HEK293 (cell line): ENCODE data around the gene RYR2.

ENCODE experiments used
- CTCF ChIA-PET: fragments of 350-600 bp; formaldehyde crosslinking; extraction: SDS; loops from one replicate; lab custom pipeline; 2021; ENCODE audit warnings: antibody characterized with exemption; lab: Yijun Ruan, JAX
- POLR2A ChIA-PET: fragments of 300-600 bp; formaldehyde crosslinking; extraction: SDS; loops from one replicate; lab custom pipeline; 2020; ENCODE audit warnings: antibody characterized with exemption, inconsistent platforms; lab: Yijun Ruan, JAX
- H3K27ac ChIP-seq: fragments of 200-500 bp; sonication (Bioruptor generic); 2 replicates; pipeline ENCODE4 v1.5.1; 2014; ENCODE audit warnings: low read depth, low read length, control low read depth, inconsistent platforms; ENCODE audit errors: extremely low read depth
- H3K36me3 ChIP-seq, 2 experiments: fragments of 200-500 bp in 1 of 2; sonication (Bioruptor generic) in 1 of 2; 1 replicate in 1 of 2; 2 replicates in 1 of 2; pipeline ENCODE4 v1.5.1; 2014 to 2017; ENCODE audit warnings: inconsistent platforms in 2 of 2, low read length in 2 of 2; ENCODE audit not compliant: control insufficient read depth in 2 of 2, insufficient read depth in 1 of 2
- H3K4me1 ChIP-seq: fragments of 200-500 bp; sonication (Bioruptor generic); 2 replicates; pipeline ENCODE4 v1.5.1; 2014; ENCODE audit warnings: mild to moderate bottlenecking, low read length, inconsistent platforms; ENCODE audit not compliant: control insufficient read depth, insufficient read depth
- H3K4me3 ChIP-seq: 2 replicates; pipeline ENCODE4 v1.5.1; 2011; ENCODE audit warnings: low read depth, mild to moderate bottlenecking, control low read depth, low read length, moderate library complexity
- H3K9me3 ChIP-seq: fragments of 200-500 bp; sonication (Bioruptor generic); 2 replicates; pipeline ENCODE4 v1.5.1; 2014; ENCODE audit warnings: low read depth, low read length, inconsistent platforms; ENCODE audit not compliant: control insufficient read depth, insufficient read depth
- BCL11B ChIP-seq: fragments of 450-650 bp; formaldehyde crosslinking; IDR thresholded peaks from 2 replicates; pipeline ENCODE4 v1.5.1; 2016; ENCODE audit warnings: low read depth, missing biosample characterization, missing genetic modification characterization
- GLIS1 ChIP-seq: fragments of 450-650 bp; formaldehyde crosslinking; IDR thresholded peaks from 2 replicates; pipeline ENCODE4 v1.5.1; 2016; ENCODE audit warnings: missing biosample characterization, missing genetic modification characterization
- HIC1 ChIP-seq: fragments of 450-650 bp; formaldehyde crosslinking; IDR thresholded peaks from 2 replicates; pipeline ENCODE4 v1.5.1; 2016; ENCODE audit warnings: missing biosample characterization, missing genetic modification characterization
- HOXC10 ChIP-seq: sonication (generic); formaldehyde crosslinking; IDR thresholded peaks from 2 replicates; pipeline ENCODE4 v1.8.1; 2023; ENCODE audit warnings: mild to moderate bottlenecking, missing genetic modification reagents
- KLF1 ChIP-seq: fragments of 450-650 bp; formaldehyde crosslinking; IDR thresholded peaks from 2 replicates; pipeline ENCODE4 v1.5.1; 2016; ENCODE audit warnings: missing biosample characterization, missing genetic modification characterization
- KLF16 ChIP-seq: fragments of 450-650 bp; formaldehyde crosslinking; IDR thresholded peaks from 2 replicates; pipeline ENCODE4 v1.5.1; 2017; ENCODE audit warnings: missing biosample characterization, missing genetic modification characterization
- KLF9 ChIP-seq: fragments of 450-650 bp; formaldehyde crosslinking; IDR thresholded peaks from 2 replicates; pipeline ENCODE4 v1.5.1; 2016; ENCODE audit warnings: missing biosample characterization, missing genetic modification characterization, low read depth
- YY2 ChIP-seq: fragments of 450-650 bp; formaldehyde crosslinking; IDR thresholded peaks from 2 replicates; pipeline ENCODE4 v1.5.1; 2016; ENCODE audit warnings: missing biosample characterization, missing genetic modification characterization
- ZNF10 ChIP-seq: fragments of 450-650 bp; formaldehyde crosslinking; IDR thresholded peaks from 2 replicates; pipeline ENCODE4 v1.5.1; 2017; ENCODE audit warnings: missing biosample characterization, missing genetic modification characterization
- ZNF146 ChIP-seq: fragments of 450-650 bp; formaldehyde crosslinking; IDR thresholded peaks from 2 replicates; pipeline ENCODE4 v1.5.1; 2016; ENCODE audit warnings: missing biosample characterization, missing genetic modification characterization
- ZNF184 ChIP-seq: fragments of 450-650 bp; IDR thresholded peaks from 2 replicates; pipeline ENCODE4 v1.5.1; 2018; ENCODE audit warnings: missing biosample characterization, mild to moderate bottlenecking, missing genetic modification characterization
- ZNF223 ChIP-seq: fragments of 450-650 bp; formaldehyde crosslinking; IDR thresholded peaks from 2 replicates; pipeline ENCODE4 v1.5.1; 2016; ENCODE audit warnings: missing biosample characterization, missing genetic modification characterization
- ZNF274 ChIP-seq, 2 experiments: fragments of 200-500 bp in 1 of 2; fragments of 450-650 bp in 1 of 2; sonication (Bioruptor generic) in 1 of 2; formaldehyde crosslinking in 1 of 2; IDR thresholded peaks; 2 replicates each; pipeline versions ENCODE4 v1.5.1 to v1.6.1; 2014 to 2016; ENCODE audit warnings: borderline replicate concordance in 1 of 2, inconsistent platforms in 1 of 2, low read length in 1 of 2, missing biosample characterization in 1 of 2, missing genetic modification characterization in 1 of 2
- ZNF311 ChIP-seq: fragments of 450-650 bp; formaldehyde crosslinking; IDR thresholded peaks from 2 replicates; pipeline ENCODE4 v1.5.1; 2017; ENCODE audit warnings: missing biosample characterization, missing genetic modification characterization, borderline replicate concordance
- ZNF354C ChIP-seq: fragments of 450-650 bp; formaldehyde crosslinking; IDR thresholded peaks from 2 replicates; pipeline ENCODE4 v1.5.1; 2016; ENCODE audit warnings: missing biosample characterization, missing genetic modification characterization, low read depth, borderline replicate concordance
- ZNF362 ChIP-seq: fragments of 450-650 bp; formaldehyde crosslinking; IDR thresholded peaks from 2 replicates; pipeline ENCODE4 v1.5.1; 2016; ENCODE audit warnings: missing biosample characterization, missing genetic modification characterization
- ZNF366 ChIP-seq: fragments of 450-650 bp; formaldehyde crosslinking; conservative IDR thresholded peaks from 2 replicates; pipeline ENCODE4 v1.5.1; 2016; ENCODE audit warnings: missing biosample characterization, missing genetic modification characterization
- ZNF449 ChIP-seq: fragments of 450-650 bp; formaldehyde crosslinking; IDR thresholded peaks from 2 replicates; pipeline ENCODE4 v1.5.1; 2017; ENCODE audit warnings: missing biosample characterization, mild to moderate bottlenecking, missing genetic modification characterization, moderate library complexity
- ZNF513 ChIP-seq: fragments of 450-650 bp; IDR thresholded peaks from 2 replicates; pipeline ENCODE4 v1.5.1; 2018; ENCODE audit warnings: missing biosample characterization, missing genetic modification characterization
- ZNF561 ChIP-seq: fragments of 450-650 bp; IDR thresholded peaks from 2 replicates; pipeline ENCODE4 v1.5.1; 2018; ENCODE audit warnings: missing biosample characterization, missing genetic modification characterization, borderline replicate concordance
- ZNF626 ChIP-seq: fragments of 450-650 bp; sonication (Bioruptor Pico); formaldehyde crosslinking; IDR thresholded peaks from 2 replicates; pipeline ENCODE4 v1.5.1; 2018; ENCODE audit warnings: missing biosample characterization, missing genetic modification characterization, inconsistent platforms
- ZNF677 ChIP-seq: fragments of 450-650 bp; IDR thresholded peaks from 2 replicates; pipeline ENCODE4 v1.5.0; 2018; ENCODE audit warnings: missing biosample characterization, mild to moderate bottlenecking, missing genetic modification characterization, moderate library complexity
- ZNF707 ChIP-seq: fragments of 450-650 bp; formaldehyde crosslinking; IDR thresholded peaks from 2 replicates; pipeline ENCODE4 v1.5.1; 2016; ENCODE audit warnings: missing biosample characterization, missing genetic modification characterization
- ZNF768 ChIP-seq: fragments of 450-650 bp; formaldehyde crosslinking; IDR thresholded peaks from 2 replicates; pipeline ENCODE4 v1.5.1; 2018; ENCODE audit warnings: missing biosample characterization, mild to moderate bottlenecking, missing genetic modification characterization
- ZNF776 ChIP-seq: fragments of 450-650 bp; formaldehyde crosslinking; IDR thresholded peaks from 2 replicates; pipeline ENCODE4 v1.5.0; 2017; ENCODE audit warnings: missing biosample characterization, missing genetic modification characterization, borderline replicate concordance
- ZNF837 ChIP-seq: fragments of 450-650 bp; formaldehyde crosslinking; IDR thresholded peaks from 2 replicates; pipeline ENCODE4 v1.5.1; 2016; ENCODE audit warnings: missing biosample characterization, missing genetic modification characterization
- ZSCAN18 ChIP-seq: fragments of 450-650 bp; formaldehyde crosslinking; IDR thresholded peaks from 2 replicates; pipeline ENCODE4 v1.5.1; 2016; ENCODE audit warnings: missing biosample characterization, missing genetic modification characterization
- ZSCAN4 ChIP-seq: fragments of 450-650 bp; formaldehyde crosslinking; IDR thresholded peaks from 2 replicates; pipeline ENCODE4 v1.5.1; 2017; ENCODE audit warnings: missing biosample characterization, missing genetic modification characterization
- ZXDB ChIP-seq: fragments of 450-650 bp; formaldehyde crosslinking; IDR thresholded peaks from 2 replicates; pipeline ENCODE4 v1.5.1; 2016; ENCODE audit warnings: missing biosample characterization, missing genetic modification characterization

The RYR2 gene

GRCh38 chr1:237309595-237310118 lies 267.7 kb downstream of the RYR2 start:
- no peaks in the 10 kb centered on the region for H3K4me1 ChIP-seq
- no peaks in the 10 kb centered on the region for H3K9me3 ChIP-seq
- CTCF ChIA-PET = no interaction called here
- no peaks in the 10 kb centered on the region for H3K36me3 ChIP-seq
- POLR2A ChIA-PET = no interaction called here
- H3K4me3 ChIP-seq = no peak overlapping the region
- H3K27ac ChIP-seq = no peak overlapping the region
- TF ChIP-seq ZNF146 (tag by site-specific recombination) = no peak
- TF ChIP-seq ZNF362 (tag by site-specific recombination) = no peak
- TF ChIP-seq ZSCAN4 = no peak
- no peak for TF ChIP-seq ZNF366
- no peak for TF ChIP-seq ZNF768
- no peak for TF ChIP-seq ZNF837 (tag by site-specific recombination)
- TF ChIP-seq ZNF776 (tag by site-specific recombination) = no peak
- no peak for TF ChIP-seq KLF9
- TF ChIP-seq ZNF223 = no peak
- TF ChIP-seq ZNF10 (tag by site-specific recombination) = no peak
- TF ChIP-seq YY2 = no peak
- no peak for TF ChIP-seq ZNF677 (tag by site-specific recombination)
- no peak for TF ChIP-seq ZNF513 (tag by site-specific recombination)
- no peak for TF ChIP-seq KLF16
- TF ChIP-seq GLIS1 (tag by site-specific recombination) = no peak
- TF ChIP-seq BCL11B (tag by site-specific recombination) = no peak
- no peak for TF ChIP-seq ZNF311 (tag by site-specific recombination)
- no peak for TF ChIP-seq ZNF274 (IDR thresholded peaks at IDR 0.05; ENCODE audit: low read length)
- no peak for TF ChIP-seq ZNF274 (tag by site-specific recombination; IDR thresholded peaks at IDR 0.05; ENCODE audit: borderline replicate concordance)
- TF ChIP-seq, all 188 proteins: peak for 0

GRCh38 chr1:237316352-237316751 lies 274.4 kb downstream of the RYR2 start:
- Histone ChIP-seq H3K36me3 (no peaks in the 10 kb centered on the region), H3K4me3 (no peak overlapping the region), H3K4me1 (no peaks in the 10 kb centered on the region), H3K9me3 (no peaks in the 10 kb centered on the region), H3K27ac (no peak overlapping the region)
- POLR2A ChIA-PET = no interaction called here
- CTCF ChIA-PET = interaction anchor here (0.6 kb wide), 1 partner anchor 74 kb away, joined by 3 read pairs; no protein-coding TSS in a partner anchor
- TF ChIP-seq HOXC10 (CRISPR knock-in tag) (no peak), ZNF184 (tag by site-specific recombination) (no peak), ZNF561 (tag by site-specific recombination) (no peak), ZSCAN18 (tag by site-specific recombination) (no peak), ZNF707 (no peak), KLF1 (no peak), ZNF449 (tag by site-specific recombination) (no peak), ZXDB (tag by site-specific recombination) (no peak), HIC1 (tag by site-specific recombination) (no peak), ZNF626 (tag by site-specific recombination) (no peak), ZNF354C (tag by site-specific recombination) (no peak)
